GM12878 (cell line): ENCODE data around the gene SCN11A. TPM values are rescaled to one million over a fixed set of nuclear protein-coding genes. Genes with fewer than 3 reads are reported as not detected.

Experiments used
- ATAC-seq: fragments of 200-7000 bp; cut with Tn5 transposase; 3 replicates; pipeline ENCODE4 v1.9.1; 2020; ENCODE audit warnings: mild to moderate bottlenecking, moderate library complexity
- BruUV-seq: library from RNA; stranded (reverse); fragments of 400-500 nt; replicated peaks from 2 replicates; lab custom pipeline; 2021; lab: Mats Ljungman, UMichigan
- CTCF ChIA-PET: fragments of 300-600 bp; sonication (Branson Sonifier 250); formaldehyde crosslinking; extraction: SDS; loops from one replicate; lab custom pipeline; 2021; ENCODE audit warnings: inconsistent platforms; lab: Yijun Ruan, JAX
- POLR2A ChIA-PET: fragments of 350-600 bp; formaldehyde crosslinking; extraction: SDS; loops from one replicate; lab custom pipeline; 2021; ENCODE audit warnings: inconsistent platforms; lab: Charles Lee
- RAD21 ChIA-PET: fragments of 300-600 bp; sonication (Branson Sonifier 250); formaldehyde crosslinking; loops from one replicate; lab custom pipeline; 2023; ENCODE audit warnings: antibody characterized with exemption; ENCODE audit not compliant: unreplicated experiment; lab: Charles Lee
- SMC1A ChIA-PET: fragments of 300-600 bp; sonication (Branson Sonifier 250); formaldehyde crosslinking; loops from one replicate; lab custom pipeline; 2023; ENCODE audit not compliant: unreplicated experiment, uncharacterized antibody; lab: Charles Lee
- DNase-seq: peaks from one replicate; pipeline ENCODE4 v3.0.0-alpha.2; 2011; ENCODE audit warnings: low read depth, low spot score
- FAIRE-seq: peaks from 3 replicates; lab custom pipeline; 2011; peaks lifted over from hg19 to GRCh38; lab: Jason Lieb, UNC
- H2AFZ ChIP-seq: 2 replicates; pipeline ENCODE4 v1.6.0; 2011; ENCODE audit warnings: low read depth, low read length, control low read depth; ENCODE audit not compliant: control insufficient read depth
- H3K27ac ChIP-seq: 2 replicates; pipeline ENCODE4 v1.5.1; 2011; ENCODE audit warnings: control low read depth; ENCODE audit not compliant: control insufficient read depth, insufficient read depth
- H3K27me3 ChIP-seq, 2 experiments: replicated peaks in 1 of 2; 2 replicates each; pipeline versions ENCODE4 v1.6.0 to v1.6.1; 2011; ENCODE audit warnings: low read length in 1 of 2; ENCODE audit not compliant: control insufficient read depth in 2 of 2, insufficient read depth in 2 of 2
- H3K36me3 ChIP-seq, 2 experiments: 2 replicates each; pipeline ENCODE4 v1.5.1; 2011; ENCODE audit warnings: low read length in 1 of 2; ENCODE audit not compliant: control insufficient read depth in 2 of 2, insufficient read depth in 2 of 2
- H3K4me1 ChIP-seq: 2 replicates; pipeline ENCODE4 v1.6.1; 2011; ENCODE audit warnings: mild to moderate bottlenecking, low read length, moderate library complexity, mixed read lengths; ENCODE audit not compliant: control insufficient read depth, insufficient read depth
- H3K4me2 ChIP-seq: 2 replicates; pipeline ENCODE4 v1.6.0; 2011; ENCODE audit warnings: control low read depth; ENCODE audit not compliant: control insufficient read depth, insufficient read depth
- H3K4me3 ChIP-seq: fragments of 200-600 bp; sonication (generic); 2 replicates; pipeline ENCODE4 v1.5.1; 2016
- H3K79me2 ChIP-seq: 2 replicates; pipeline ENCODE4 v1.6.0; 2011; ENCODE audit warnings: low read length; ENCODE audit not compliant: control insufficient read depth, insufficient read depth
- H3K9ac ChIP-seq: 2 replicates; pipeline ENCODE4 v1.8.0; 2011; ENCODE audit warnings: low read length, control low read depth, mixed read lengths; ENCODE audit not compliant: control insufficient read depth, insufficient read depth
- H3K9me3 ChIP-seq: replicated peaks from 3 replicates; pipeline ENCODE4 v1.5.1; 2011; ENCODE audit warnings: mild to moderate bottlenecking, low read length; ENCODE audit not compliant: control insufficient read depth, insufficient read depth
- H4K20me1 ChIP-seq: 2 replicates; pipeline ENCODE4 v1.6.0; 2011; ENCODE audit not compliant: control insufficient read depth, insufficient read depth
- ASH2L ChIP-seq: fragments of 300-600, 200-600 bp; sonication (generic); IDR thresholded peaks from 2 replicates; pipeline ENCODE4 v1.6.1; 2017; ENCODE audit warnings: low read depth, mild to moderate bottlenecking, borderline replicate concordance
- CBX3 ChIP-seq: fragments of 200-600 bp; sonication (generic); IDR thresholded peaks from 2 replicates; pipeline ENCODE4 v1.6.1; 2016; ENCODE audit warnings: low read depth, borderline replicate concordance
- FOS ChIP-seq: IDR thresholded peaks from 3 replicates; pipeline ENCODE4 v1.6.1; 2011; ENCODE audit warnings: borderline replicate concordance; ENCODE audit not compliant: insufficient read length; ENCODE audit errors: extremely low read depth
- PAX8 ChIP-seq: fragments of 450-650 bp; IDR thresholded peaks from 2 replicates; pipeline ENCODE4 v1.6.1; 2017; ENCODE audit warnings: mild to moderate bottlenecking, moderate library complexity
- POLR2A ChIP-seq: IDR thresholded peaks from 2 replicates; pipeline ENCODE4 v1.6.1; 2011; ENCODE audit warnings: low read depth, mild to moderate bottlenecking, low read length
- RB1 ChIP-seq: fragments of 450-650 bp; formaldehyde crosslinking; IDR thresholded peaks from 2 replicates; pipeline ENCODE4 v1.6.1; 2017; ENCODE audit warnings: mild to moderate bottlenecking, borderline replicate concordance
- RCOR1 ChIP-seq: conservative IDR thresholded peaks from 2 replicates; pipeline ENCODE4 v1.6.1; 2012; ENCODE audit warnings: low read depth, low read length, improper control_type of control experiment
- SMAD1 ChIP-seq: fragments of 450-650 bp; IDR thresholded peaks from 2 replicates; pipeline ENCODE4 v1.6.1; 2018; ENCODE audit warnings: mild to moderate bottlenecking, low read depth; ENCODE audit not compliant: partially characterized antibody
- TCF3 ChIP-seq: IDR thresholded peaks from 2 replicates; pipeline ENCODE4 v1.6.1; 2012; ENCODE audit warnings: low read depth, mild to moderate bottlenecking, low read length, borderline replicate concordance; ENCODE audit not compliant: insufficient read depth
- ZNF217 ChIP-seq: fragments of 450-650 bp; IDR thresholded peaks from 2 replicates; pipeline ENCODE4 v1.6.1; 2017; ENCODE audit warnings: antibody characterized with exemption, mild to moderate bottlenecking
- WGBS: methylation state at CpG from one replicate; pipeline ENCODE4 v1.1.6; 2016; ENCODE audit warnings: low lambda C conversion rate; ENCODE audit not compliant: insufficient replicate concordance, insufficient coverage; ENCODE audit errors: missing lambda C conversion rate; 5-methylcytosine and 5-hydroxymethylcytosine counted together
- in situ Hi-C: fragments of 300-500 bp; cut with MboI; formaldehyde crosslinking; loops from 9 replicates; pipeline ENCODE4 v1.14.3; 2018; ENCODE audit warnings: mixed read lengths
- intact Hi-C: fragments of 100-400 bp; cut with micrococcal nuclease; formaldehyde crosslinking; loops from one replicate; pipeline ENCODE4 v1.14.2; 2022; ENCODE audit not compliant: unreplicated experiment
- polyA plus RNA-seq, 11 experiments: library from polyadenylated mRNA; depleted of rRNA in 4 of 11; unstranded in 6 of 11; stranded (reverse) in 5 of 11; fragments of >200 nt; fragmentation: Nextera tagmentation in 4 of 11; fragmentation: Illumina TruSeq in 1 of 11; extraction: Ambion mirVana in 4 of 11; extraction: Trizol in 1 of 11; gene quantifications; 1 replicate in 1 of 11; 2 replicates in 10 of 11; pipeline versions ENCODE4 v1.2.1 to v1.2.3, GENCODE V29; 2011 to 2016; ENCODE audit warnings: inconsistent platforms in 2 of 11, missing spikeins in 2 of 11, low read depth in 1 of 11
- total RNA-seq, 4 experiments: library from RNA; depleted of rRNA in 3 of 4; stranded (reverse); fragments of >200 nt in 3 of 4; fragmentation: Illumina TruSeq in 1 of 4; extraction: Trizol in 1 of 4; gene quantifications; 2 replicates each; pipeline versions ENCODE4 v1.2.1 to v1.2.3, GENCODE V29; 2013 to 2021
- TF ChIP-seq, protein P1 (sequence below): fragments of 450-650 bp; IDR thresholded peaks from 2 replicates; pipeline ENCODE4 v1.6.1; 2016; ENCODE audit warnings: mild to moderate bottlenecking, moderate library complexity, borderline replicate concordance

Gene SCN11A
- total and polyA plus RNA-seq, 10 of the 15 experiments (the other 5 are each of a cell fraction or from before 2014, with no cell fraction given), result under 0.01 to 0.14 (median 0.03) TPM; not detected in 4

DNA sequence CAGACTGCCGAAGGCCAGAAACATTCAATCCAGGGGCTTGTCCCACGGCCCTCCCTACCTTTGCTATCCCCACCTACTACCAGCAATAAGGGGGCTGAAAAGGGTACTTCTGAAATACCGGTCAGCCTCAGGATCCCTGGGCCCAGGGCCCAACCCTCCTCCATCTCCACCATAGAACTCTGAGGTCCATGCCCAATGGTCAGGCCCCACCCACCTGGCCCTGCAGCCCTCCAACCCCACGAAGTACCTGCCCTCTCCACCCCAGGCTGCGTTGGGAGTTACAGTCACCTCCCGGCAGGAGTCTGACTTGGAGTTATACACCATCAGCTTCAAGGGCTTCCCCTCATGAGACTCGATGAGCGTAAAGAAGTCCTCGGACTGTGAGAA, 48.7 kb upstream of the SCN11A start:
- Histone ChIP-seq H3K27me3 (no peaks in the 10 kb centered on the region), H3K27ac (no peak overlapping the region), H3K36me3 (peaks cover 13 to 32% of the 10 kb centered on the region in 2 experiments; a peak in 3 of 4 replicates), H3K9ac (no peak overlapping the region), H4K20me1 (no peaks in the 10 kb centered on the region), H3K9me3 (no peaks in the 10 kb centered on the region), H2AFZ (no peak overlapping the region), H3K4me2 (no peak overlapping the region), H3K4me3 (no peak overlapping the region), H3K4me1 (no peaks in the 10 kb centered on the region; the same call in 1 of the 2 replicates), H3K79me2 (no peaks in the 10 kb centered on the region)
- no TSS peak for BruUV-seq
- RAD21 ChIA-PET, result interaction anchor here (1.0 to 3.4 kb wide), 4 partner anchors 47 to 188 kb away, joined by 3 to 25 read pairs (median 4); no protein-coding TSS in a partner anchor
- SMC1A ChIA-PET, result interaction anchor here (1.0 to 1.7 kb wide), 2 partner anchors 48 to 189 kb away, joined by 3 to 15 read pairs; no protein-coding TSS in a partner anchor
- intact Hi-C loops, result loop anchor here (2.0 kb wide), 2 partner anchors 80 to 278 kb away; no protein-coding TSS in a partner anchor
- no peak for FAIRE-seq
- CTCF ChIA-PET, result interaction anchor here (1.0 to 3.4 kb wide), 3 partner anchors 49 to 195 kb away, joined by 3 to 33 read pairs (median 5); no protein-coding TSS in a partner anchor
- POLR2A ChIA-PET, result no interaction called here
- no peak for TF ChIP-seq RB1
- TF ChIP-seq CBX3, result no peak
- TF ChIP-seq TCF3, result no peak
- TF ChIP-seq RCOR1, result no peak
- TF ChIP-seq ZNF217, result no peak
- TF ChIP-seq ASH2L, result no peak
- TF ChIP-seq, protein P1, sequence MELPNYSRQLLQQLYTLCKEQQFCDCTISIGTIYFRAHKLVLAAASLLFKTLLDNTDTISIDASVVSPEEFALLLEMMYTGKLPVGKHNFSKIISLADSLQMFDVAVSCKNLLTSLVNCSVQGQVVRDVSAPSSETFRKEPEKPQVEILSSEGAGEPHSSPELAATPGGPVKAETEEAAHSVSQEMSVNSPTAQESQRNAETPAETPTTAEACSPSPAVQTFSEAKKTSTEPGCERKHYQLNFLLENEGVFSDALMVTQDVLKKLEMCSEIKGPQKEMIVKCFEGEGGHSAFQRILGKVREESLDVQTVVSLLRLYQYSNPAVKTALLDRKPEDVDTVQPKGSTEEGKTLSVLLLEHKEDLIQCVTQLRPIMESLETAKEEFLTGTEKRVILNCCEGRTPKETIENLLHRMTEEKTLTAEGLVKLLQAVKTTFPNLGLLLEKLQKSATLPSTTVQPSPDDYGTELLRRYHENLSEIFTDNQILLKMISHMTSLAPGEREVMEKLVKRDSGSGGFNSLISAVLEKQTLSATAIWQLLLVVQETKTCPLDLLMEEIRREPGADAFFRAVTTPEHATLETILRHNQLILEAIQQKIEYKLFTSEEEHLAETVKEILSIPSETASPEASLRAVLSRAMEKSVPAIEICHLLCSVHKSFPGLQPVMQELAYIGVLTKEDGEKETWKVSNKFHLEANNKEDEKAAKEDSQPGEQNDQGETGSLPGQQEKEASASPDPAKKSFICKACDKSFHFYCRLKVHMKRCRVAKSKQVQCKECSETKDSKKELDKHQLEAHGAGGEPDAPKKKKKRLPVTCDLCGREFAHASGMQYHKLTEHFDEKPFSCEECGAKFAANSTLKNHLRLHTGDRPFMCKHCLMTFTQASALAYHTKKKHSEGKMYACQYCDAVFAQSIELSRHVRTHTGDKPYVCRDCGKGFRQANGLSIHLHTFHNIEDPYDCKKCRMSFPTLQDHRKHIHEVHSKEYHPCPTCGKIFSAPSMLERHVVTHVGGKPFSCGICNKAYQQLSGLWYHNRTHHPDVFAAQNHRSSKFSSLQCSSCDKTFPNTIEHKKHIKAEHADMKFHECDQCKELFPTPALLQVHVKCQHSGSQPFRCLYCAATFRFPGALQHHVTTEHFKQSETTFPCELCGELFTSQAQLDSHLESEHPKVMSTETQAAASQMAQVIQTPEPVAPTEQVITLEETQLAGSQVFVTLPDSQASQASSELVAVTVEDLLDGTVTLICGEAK, result no peak
- TF ChIP-seq FOS, result no peak
- TF ChIP-seq PAX8, result no peak
- TF ChIP-seq SMAD1, result no peak
- TF ChIP-seq POLR2A, result no peak
- 96% methylated on average over 9 of the region's 9 CpGs for WGBS
- ATAC-seq, result no peak
- no peak for DNase-seq
- in situ Hi-C loops, result loop anchor here (5.0 kb wide), 1 partner anchor 182 kb away; the partner anchor contains the start of gene CX3CR1
